Measurements from ENCODE around the gene SSRP1. TPM values are rescaled to one million over a fixed set of nuclear protein-coding genes. Genes with fewer than 3 reads are reported as not detected.
A peak's percentile ranks its signal among the peaks of the same experiment; 100 is the strongest.
"Not testable (repeated sequence)": the region's sequence is repeated elsewhere in the genome, so short reads cannot be mapped to it uniquely, and the experiment has no call there.

The SSRP1 gene
- total RNA-seq, 1 donor from 2014 or later, result 40.1 TPM

DNA sequence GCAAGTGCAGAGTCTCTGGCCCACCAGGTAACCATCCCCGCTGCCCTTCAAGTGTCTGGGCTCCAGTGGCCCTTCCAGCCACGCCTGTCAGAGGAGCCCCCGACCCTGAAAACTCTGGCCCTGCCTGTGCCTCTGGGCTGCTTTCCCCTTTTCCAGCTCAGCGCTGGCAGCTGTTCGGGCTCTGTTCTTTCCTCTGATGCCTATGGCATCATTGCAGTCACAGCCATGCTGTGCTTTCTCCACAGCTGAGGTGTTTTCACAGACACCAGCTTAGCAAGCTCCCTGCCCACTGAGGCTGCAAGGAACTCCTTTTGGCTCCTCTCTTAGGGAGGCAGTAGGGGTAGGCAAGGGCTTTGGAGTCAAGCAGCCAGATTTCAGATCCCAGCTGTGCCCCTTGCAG is 23.7 kb upstream of the SSRP1 start:
- no peak for DNase-seq

DNA sequence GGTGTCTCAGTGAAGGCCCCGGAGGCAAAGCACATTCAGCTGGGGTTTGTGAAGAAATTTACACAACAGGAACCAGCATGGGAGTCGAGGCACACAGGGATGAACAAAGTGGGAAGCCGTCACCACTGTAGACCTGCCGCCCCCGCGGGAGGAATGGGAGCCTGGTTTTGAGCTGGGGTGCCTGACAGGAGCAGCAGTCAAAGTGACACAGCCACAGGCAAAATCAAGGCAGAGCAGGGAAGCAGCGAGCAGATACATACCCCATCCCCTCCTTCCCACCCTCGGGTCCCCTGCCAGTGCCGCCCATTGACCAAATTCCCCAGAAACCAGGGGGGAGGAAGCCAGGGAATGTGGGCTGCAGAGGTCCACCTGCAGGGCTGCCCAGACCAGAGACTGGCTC is 23.3 kb upstream of the SSRP1 start:
- DNase-seq, result no peak

DNA sequence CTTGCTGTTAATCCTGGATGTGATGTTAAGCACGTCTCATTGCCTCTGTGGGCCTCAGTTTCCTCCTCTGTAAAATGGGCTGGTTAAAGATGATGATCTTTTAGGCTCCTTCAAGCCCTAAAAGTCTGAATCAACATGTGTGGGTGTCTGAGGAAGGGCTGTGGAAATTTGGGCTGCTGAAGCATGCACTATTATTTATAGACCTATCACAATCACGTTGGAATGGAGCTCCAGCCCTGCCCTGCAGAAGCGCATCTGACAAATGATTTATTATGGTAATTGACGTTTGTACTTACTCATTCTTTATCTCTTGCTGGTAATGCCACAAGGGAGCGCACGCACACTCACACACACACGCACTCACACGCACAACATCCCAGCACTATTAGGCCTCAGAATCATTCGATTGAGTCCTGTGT is 22.9 kb upstream of the SSRP1 start:
- peak; percentile 25 for DNase-seq

DNA sequence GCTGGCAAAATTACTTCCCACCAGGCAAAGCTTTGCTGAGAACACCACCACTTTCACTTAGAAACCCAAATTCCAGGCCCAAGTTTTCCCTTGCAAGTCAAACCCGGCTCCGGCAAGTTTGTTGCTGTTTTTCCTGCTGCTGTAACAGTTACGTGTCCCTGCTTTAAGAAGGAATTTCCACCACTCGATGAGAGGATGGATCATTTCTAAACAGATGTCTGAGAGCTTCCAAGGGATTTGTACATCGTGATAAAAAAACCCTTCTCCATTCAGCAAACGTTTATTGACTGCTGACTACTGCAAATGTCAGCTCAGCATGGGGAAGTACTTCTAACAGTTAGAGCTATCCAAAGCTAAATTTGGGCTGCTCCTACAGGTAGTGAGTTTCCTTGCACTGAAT is 22.2 kb upstream of the SSRP1 start:
- peak; percentile 69 for DNase-seq

DNA sequence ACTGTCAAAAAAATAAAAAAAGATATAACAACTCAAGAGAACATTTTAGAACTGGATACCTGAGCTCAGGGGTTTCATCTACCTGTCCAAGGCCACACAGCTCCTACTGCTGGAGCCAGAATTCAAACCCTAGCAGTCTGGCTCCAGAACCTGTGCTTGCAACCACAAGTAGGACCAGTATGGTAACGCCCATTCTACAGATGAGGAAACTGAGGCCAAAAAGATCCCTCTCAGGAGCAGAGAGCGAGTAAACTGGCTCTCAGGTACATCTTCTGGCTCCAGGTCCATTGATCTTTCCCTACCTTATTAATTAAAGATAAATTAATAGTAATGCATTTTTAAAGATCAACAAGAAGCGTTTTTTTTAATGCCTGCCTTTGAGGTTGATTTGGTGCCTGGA is 21.6 kb upstream of the SSRP1 start:
- no peak for DNase-seq

DNA sequence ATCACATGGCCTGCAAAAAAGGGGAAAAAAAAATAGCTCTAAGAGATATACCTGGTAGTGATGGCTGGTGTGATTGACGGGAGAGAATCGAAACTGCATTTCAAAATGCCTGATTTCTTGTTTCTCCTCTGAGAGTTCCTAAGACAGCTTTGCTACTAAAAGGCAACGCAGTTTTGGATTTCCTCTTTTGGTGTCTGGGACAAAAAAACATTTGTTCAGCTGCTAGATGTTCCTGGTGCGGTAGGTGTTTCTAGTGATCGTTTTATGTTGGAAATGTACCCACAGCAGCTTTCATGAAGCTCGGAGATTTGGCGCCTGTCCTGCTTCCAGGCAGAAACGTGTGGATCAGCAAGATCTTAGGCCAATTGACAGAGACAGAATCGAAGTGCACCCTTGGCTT is 20.6 kb upstream of the SSRP1 start:
- DNase-seq, result no peak

DNA sequence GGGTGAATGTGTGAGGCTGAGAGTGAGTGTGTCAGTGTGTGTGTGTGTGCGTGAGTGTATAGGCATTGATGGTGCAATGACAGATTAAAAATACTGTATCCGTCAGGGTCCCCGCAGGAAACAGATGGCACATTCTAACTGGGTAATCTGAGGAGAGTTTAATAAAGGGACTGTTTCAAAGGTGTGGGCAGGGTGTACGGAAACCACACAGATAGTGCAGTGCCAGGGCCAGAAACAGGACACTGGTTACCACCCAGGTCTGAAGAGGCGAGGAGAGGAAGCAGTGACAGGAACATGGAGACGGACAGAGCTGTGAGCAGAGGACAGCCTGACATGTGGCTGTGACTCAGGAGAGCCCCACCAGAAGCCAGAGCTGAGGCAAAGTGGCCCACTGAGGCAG is 19.0 kb upstream of the SSRP1 start:
- DNase-seq, result no peak

DNA sequence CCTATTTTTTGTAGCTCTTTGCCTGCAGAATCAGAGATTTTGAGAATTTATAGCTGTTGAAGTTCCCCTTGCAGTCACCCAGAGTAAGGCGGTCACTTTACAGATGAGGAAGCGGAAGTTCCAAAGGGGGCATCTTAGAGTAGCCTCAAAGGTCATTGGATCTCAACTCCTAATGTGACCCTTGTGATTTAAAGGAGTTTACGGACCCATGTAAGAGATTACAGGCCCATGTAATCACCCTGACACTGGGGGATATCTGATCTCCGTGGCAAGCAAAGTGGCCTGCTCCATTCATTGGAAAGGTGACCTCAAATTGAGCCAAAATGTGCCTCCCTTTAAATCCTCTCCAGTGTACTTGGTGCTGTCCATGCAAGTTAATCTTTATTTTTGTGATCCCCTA is 18.2 kb upstream of the SSRP1 start:
- no peak for DNase-seq

DNA sequence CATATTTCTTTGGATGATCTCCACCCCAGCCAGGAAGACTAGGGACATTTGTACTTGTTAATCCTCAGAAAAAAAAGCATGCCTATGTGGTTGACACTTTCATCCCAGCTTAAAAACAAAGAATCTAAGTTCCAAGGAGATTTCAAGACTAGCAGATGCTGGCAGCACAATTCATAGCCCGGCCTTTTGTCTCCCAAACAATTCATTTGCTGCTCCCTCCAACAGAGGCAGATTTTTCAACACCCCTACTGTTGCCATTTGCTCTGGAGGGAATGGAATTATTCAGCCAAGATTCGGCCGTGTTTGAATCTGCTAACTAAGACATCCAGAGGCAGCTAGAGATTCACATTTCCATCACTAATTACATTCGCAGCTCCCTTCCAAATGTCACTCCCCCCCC is 17.8 kb upstream of the SSRP1 start:
- DNase-seq, result no peak

DNA sequence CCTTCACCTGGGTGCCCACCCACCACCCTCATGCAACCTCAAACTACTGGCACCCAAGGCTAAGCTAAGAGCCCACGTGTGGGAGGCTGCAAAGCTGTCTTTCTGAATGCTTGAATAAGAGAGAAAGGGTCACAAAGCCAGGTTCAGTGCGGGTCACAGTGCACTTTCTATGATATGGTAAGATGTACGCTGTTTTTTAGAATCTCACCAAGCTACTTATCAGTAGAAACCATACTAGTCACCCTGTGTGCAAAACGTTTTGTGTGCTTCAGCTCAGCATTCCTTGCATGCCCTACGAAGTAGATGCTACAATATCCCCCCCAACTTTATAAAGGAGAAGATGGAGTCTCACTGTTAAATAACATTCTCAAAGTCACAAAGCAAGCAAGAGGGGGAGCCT is 17.3 kb upstream of the SSRP1 start:
- DNase-seq, result no peak

DNA sequence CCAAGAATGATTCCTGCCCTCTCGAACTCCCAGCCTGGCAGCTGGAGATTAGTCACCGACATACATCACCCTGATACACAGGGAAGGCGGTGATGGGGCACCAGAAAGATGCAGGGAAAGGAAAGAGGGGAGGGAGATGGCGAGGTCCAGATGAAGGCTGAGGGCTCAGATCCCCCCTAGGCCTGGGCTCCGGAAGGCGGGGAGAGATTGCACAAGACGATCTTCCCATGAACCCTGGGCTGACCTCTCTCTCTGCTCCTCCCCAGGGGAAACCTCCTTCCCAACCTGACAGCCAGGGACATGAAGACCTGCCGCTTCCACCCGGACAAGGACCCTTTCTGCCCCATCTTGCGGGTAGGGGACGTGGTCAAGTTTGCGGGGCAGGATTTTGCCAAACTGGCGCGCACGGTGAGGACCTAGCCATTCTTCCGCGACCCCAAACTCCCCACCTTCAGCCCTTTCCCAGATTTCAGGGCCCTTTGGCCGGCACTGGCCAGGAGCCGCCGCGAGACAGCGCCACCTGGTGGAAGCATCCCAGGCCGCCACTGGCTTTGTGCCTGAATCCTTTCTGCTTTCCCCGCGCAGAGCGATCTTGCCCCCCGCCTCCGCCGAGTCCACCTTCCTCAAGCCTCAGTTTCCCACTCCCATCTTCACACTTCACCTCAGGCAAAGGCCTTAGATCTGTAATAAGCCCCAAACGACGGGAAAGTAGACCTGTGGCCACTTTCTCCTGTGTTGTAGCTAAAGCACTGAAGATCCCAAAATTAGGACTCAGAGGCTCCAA is 14.0 kb upstream of the SSRP1 start:
- no peak for DNase-seq

DNA sequence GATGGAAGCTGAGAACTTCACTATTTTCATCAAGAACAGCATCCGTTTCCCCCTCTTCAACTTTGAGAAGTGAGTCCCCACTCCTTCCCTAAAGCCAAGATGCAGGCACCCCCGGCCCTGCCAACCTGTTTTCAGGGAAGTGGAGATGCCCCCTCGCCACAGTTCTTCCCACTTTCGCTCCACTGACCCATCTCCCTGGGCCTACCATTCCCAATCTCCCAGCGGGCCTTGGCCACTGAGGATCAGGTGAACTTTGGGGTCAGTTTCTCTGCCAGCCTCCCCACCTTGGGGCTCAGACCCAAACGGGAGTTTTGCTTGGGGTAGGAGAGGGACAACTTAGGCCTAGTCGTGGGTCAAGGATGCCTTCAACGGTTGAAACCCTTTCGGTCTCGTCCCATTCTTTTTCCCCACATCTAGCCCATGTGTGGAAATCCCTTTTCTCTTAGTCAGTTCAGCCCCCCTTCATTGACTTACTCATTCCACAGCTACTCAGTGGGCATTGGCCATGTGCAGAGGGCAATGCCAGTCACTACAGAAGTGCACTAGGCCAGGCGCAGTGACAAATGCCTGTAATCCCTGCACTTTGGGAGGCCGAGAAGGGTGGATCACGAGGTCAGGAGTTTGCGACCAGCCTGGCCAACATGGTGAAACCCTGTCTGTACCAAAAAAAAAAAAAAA is 13.1 kb upstream of the SSRP1 start:
- DNase-seq, result no peak

DNA sequence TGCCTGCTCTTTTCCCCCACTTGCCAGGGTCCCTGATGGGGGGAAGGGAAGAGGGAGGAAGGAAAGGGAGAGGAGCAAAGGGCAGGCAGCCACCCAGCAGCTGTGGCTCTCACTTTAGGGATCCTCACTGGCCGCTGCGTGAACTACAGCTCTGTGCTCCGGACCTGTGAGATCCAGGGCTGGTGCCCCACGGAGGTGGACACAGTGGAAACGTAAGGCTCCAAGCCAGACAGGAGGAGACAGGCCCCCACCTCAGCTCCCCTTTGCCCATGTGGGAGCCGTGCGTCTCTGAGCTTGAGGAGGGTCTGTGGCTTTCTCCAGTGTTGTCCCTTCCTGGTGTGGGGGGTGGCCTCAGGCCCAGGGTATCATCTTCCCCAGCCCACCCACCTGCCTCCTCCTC is 12.4 kb upstream of the SSRP1 start:
- no peak for DNase-seq

DNA sequence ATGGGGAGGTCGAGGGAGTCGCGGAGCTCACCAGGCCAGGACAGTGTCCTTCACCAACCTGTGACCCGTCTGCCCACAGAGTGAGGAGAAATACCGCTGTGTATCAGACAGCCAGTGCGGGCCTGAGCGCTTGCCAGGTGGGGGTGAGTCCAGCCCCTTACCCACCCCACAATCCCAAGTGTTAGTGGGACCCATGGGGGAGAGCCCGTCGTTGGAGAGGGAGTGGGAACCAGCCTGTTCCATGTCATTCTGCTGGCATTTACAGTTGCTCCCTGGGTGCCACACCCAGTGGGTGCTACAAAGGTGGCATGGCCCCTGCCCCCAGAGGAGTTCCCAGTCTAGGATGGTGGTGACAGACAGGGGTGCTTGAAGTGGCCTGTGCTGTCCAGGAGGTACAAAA is 11.6 kb upstream of the SSRP1 start:
- DNase-seq, result no peak

DNA sequence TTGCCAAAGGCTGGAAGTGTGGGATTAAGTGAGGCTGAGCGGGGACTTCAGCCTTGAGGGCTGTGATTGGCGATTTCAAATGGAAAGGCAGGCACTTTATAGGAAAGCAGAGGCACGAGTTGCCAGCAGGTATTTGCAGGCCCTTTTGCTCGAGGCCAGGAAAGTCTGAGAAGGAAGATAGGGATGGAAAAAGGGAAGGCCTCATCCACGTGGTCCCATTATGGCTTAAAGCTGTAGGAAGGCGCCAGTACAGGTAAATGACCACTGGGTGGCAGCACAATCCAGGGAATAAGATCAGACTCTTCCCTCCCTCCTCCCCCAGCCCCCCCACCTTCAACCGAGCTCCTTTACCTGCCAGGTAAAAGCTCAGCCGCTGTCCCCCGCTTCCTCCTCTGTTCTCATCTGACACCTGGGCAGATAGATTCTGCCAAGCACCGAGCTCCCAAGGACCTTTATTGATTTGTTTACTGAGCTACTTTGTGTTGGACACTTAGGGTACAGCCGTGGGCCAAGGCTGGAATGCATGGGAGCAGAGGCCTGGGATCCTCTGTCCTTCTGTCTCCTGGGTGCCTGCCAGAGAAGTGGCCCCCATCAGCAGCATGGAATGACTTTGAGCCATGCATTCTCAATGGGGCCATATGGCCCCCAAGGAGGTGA is 10.0 kb upstream of the SSRP1 start:
- DNase-seq, result peak; percentile 52

DNA sequence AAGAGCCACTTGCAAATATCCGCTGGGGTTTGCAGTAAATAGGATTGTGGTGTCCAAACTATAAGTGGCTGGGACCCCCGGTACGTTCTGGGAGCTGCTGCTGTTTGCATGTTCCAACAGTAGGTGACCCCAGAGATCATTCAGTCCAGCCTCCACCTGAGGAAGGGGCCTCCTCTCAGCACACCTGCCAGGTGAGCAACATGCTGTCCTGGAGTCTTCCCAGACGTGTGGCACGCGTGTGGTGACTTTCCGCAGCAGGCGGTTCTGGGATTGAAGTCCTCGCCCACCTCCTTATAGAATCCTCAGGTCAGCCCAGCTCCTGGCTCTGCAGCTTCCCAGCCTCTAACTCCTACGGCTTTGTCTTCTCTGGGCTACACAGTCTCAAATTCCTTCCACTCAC is 9.1 kb upstream of the SSRP1 start:
- no peak for DNase-seq

DNA sequence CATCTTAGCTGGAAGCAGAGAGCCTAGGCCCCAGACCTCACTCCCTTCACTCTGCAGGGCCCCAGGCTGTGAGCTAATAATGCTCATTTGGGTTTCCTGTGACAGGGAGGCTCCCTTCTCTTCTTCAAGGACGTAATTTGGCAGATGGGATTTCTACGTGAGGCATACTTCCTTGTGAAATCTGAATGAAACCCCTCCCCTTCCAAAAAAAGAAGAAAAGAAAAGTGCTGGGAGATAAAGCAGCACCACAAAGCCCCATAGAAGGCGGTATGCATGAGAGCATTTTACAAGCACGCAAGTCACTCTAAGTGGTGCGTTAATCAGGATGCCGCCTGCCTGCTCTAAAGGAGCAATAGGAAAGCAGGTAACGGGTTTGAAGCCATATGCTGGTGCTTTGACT is 8.1 kb upstream of the SSRP1 start:
- no peak for DNase-seq

DNA sequence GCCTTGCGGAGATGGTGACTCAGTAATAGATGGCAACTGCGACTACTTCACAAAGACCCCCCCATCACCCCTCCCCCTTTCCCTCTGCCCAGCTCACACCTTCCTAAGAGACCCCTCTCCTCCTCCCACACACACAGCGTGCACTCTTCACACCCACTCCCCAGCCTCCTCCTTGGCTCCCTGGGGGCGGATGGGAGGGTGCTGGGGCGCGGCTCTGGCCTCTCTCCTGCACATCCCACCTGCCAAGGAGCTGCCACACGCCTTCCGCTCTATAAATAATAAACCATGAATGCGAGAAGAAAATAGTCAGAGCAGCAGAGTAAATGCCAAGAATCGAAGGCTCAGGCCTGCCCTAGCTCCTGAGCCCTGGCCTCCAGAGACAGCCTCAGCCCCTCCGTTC is 7.0 kb upstream of the SSRP1 start:
- DNase-seq, result no peak

DNA sequence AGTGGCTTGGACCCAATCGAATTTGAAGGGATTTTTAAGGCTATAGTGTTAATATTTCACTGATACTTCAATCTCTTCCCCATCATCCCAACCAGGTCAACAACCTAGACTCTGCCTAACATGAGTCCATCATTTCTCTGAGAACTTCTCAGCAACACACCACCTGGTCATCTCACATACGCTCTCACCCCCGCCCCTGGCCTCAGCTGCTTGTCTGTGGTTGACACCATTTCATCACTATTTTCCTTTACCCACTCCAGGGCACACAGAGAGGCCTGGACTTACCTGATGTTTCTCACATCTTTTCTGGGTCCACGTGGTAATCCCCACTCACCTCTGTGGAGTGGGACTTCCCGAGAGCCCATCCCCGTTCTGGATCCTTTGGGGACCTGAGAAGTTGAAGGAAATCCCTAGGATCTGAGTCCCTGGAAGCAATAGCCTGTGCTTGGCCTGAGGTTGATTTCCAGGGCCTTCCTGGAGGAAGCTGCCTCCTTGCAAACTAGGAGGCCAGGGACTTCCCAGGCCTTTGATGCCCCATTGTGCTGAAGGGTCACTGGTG is 5.6 kb upstream of the SSRP1 start:
- DNase-seq, result no peak

DNA sequence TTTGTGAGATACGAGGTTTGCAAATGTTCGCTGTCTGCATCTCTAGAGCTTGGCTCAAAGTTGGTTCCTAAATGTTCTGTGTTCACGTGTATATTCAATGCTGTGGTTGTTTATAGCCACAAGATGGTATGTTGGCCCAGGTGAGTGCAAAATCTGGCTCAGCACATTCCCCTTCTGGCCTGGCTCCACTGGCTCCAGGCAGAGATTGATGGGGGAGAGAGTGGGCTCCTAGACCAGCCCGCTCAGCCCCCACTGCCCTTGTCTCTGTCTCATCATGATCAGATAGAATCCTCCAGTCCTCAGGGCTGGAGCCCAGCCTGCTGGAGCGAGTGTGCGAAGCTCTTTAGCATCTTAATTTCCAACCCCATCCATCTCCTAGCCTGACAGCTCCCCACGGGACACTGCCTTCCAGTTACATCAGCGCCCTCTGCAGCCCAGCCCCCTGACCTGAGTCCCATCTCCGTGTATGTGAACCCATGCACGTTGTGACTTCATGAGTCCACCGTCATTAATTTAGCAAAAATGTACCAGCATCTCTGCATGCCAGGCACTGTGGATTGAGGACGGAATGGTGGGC is 4.4 kb upstream of the SSRP1 start:
- no peak for DNase-seq

DNA sequence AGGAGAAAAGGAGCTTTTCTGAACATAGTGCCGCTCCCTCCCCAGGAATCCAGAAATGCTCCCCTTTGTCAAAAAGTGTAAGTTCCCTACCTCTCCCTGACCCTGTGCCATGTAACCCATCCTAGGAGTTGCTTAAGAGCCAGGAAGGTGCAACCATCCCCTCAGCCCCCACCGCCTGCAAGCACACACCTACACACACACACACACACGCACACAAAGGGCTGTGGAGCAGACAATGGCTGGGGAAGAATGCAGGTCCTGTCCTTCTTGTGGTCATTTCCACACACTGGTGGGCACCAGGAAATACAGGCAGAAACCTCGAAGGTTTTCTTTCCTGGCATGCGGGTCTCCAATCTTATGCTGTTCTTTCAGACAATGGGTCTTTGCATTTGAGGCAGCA is 3.6 kb upstream of the SSRP1 start:
- DNase-seq, result no peak

DNA sequence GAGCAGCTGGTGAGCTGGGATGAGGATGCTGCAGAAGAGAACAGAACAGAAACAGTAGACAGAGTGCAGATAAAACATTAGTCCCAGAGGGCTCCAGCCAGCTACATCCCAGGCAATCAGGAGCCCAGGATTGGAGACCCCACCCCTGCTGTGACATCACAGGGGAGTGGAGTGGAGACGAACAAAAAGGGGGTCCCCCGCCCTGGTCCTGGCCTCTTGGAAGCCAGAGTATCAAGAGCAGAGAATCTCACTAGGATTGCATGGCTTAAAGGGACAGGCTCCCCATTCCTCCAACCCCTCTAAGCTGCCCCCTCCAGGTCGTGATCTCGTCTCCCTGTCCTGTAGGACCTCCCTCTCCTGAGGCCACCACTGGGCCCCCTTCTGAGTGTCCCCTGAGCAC is 2.5 kb upstream of the SSRP1 start, which contains the start of gene P2RX3:
P2RX3 (plus strand) TSS at position 211 of the 400 bp plus-strand sequence. CDS start 199 bp downstream, outside the sequence.
- peak; percentile 34 for DNase-seq

DNA sequence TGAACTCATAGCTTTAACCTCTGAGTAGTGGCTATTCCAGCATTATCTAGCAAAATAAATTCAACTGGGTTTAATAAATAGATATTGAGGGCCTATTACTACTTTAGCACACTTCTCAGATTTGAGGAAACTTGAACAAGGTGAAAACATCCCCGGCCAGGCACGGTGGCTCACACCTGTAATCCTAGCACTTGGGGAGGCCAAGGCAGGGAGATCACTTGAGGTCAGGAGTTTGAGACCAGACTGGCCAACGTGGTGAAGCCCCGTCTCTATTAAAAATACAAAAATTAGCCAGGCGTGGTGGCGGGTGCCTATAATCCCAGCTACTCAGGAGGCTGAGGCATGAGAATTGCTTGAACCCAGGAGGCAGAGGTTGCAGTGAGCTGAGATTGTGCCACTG is 1.2 kb upstream of the SSRP1 start:
- DNase-seq, result not testable (repeated sequence)
